Gastroesophageal sphincter (tissue), 4 donors: ENCODE measurements around the gene SPON2. TPM values are rescaled to one million over a fixed set of nuclear protein-coding genes. Genes with fewer than 3 reads are reported as not detected.

Experiments used
- ATAC-seq: fragments of 150-250 bp; one replicate; pipeline ENCODE4 v1.9.1; 2016; ENCODE audit warnings: mild to moderate bottlenecking, moderate library complexity
- H3K27ac ChIP-seq, 4 donors: fragments of 200-600 bp; sonication (generic) in 3 of 4; 1 replicate in 3 of 4; 2 replicates in 1 of 4; pipeline ENCODE4 v1.5.1; 2016 to 2019
- H3K27me3 ChIP-seq: fragments of 200-600 bp; sonication (generic); one replicate; pipeline ENCODE4 v1.5.1; 2019
- H3K36me3 ChIP-seq, 2 donors: fragments of 200-600 bp; sonication (generic); one replicate each; pipeline ENCODE4 v1.5.1; 2019; ENCODE audit warnings: control low read depth in 1 of 2
- H3K4me1 ChIP-seq, 3 donors: fragments of 200-600 bp; sonication (generic); 1 replicate in 2 of 3; 2 replicates in 1 of 3; pipeline ENCODE4 v1.5.1; 2016 to 2019; ENCODE audit warnings: control low read depth in 2 of 3
- H3K4me3 ChIP-seq, 2 donors: fragments of 200-600 bp; sonication (generic); one replicate each; pipeline ENCODE4 v1.5.1; 2019; ENCODE audit warnings: mild to moderate bottlenecking in 1 of 2, moderate library complexity in 1 of 2
- H3K9me3 ChIP-seq, 3 donors: fragments of 200-600 bp; sonication (generic); one replicate each; pipeline ENCODE4 v1.5.1; 2017 to 2019; ENCODE audit warnings: control low read depth in 2 of 3
- EP300 ChIP-seq: sonication (generic); formaldehyde crosslinking; IDR thresholded peaks from one replicate; pipeline ENCODE4 v1.6.1; 2017; ENCODE audit warnings: antibody characterized with exemption, mild to moderate bottlenecking
- POLR2A ChIP-seq, 2 donors: fragments of 450-650 bp; IDR thresholded peaks; one replicate each; pipeline ENCODE4 v1.6.1; 2017; ENCODE audit warnings: antibody characterized with exemption in 2 of 2, mild to moderate bottlenecking in 2 of 2, moderate library complexity in 1 of 2
- POLR2AphosphoS5 ChIP-seq: sonication (generic); formaldehyde crosslinking; IDR thresholded peaks from one replicate; pipeline ENCODE4 v1.6.1; 2017; ENCODE audit warnings: antibody characterized with exemption
- WGBS, 2 donors: methylation state at CpG; one replicate each; pipeline ENCODE4 v1.1.5; 2018; ENCODE audit warnings: low coverage in 1 of 2; 5-methylcytosine and 5-hydroxymethylcytosine counted together
- total RNA-seq, 4 donors: library from RNA; depleted of rRNA; stranded (reverse); fragments of >200 nt; gene quantifications; one replicate each; pipeline ENCODE4 v1.1.0, GENCODE V29; 2016
- TF ChIP-seq, protein P1 (sequence below), 4 experiments: fragments of 200-600 bp in 2 of 4; fragments of 450-650 bp in 2 of 4; sonication (generic) in 1 of 4; IDR thresholded peaks; one replicate each; pipeline ENCODE4 v1.5.1; 2017 to 2019; ENCODE audit warnings: antibody characterized with exemption in 4 of 4, mild to moderate bottlenecking in 2 of 4, moderate library complexity in 2 of 4

Gene SPON2
- total RNA-seq, 4 donors from 2014 or later, result 16.3 to 72.5 (median 55.0) TPM

DNA sequence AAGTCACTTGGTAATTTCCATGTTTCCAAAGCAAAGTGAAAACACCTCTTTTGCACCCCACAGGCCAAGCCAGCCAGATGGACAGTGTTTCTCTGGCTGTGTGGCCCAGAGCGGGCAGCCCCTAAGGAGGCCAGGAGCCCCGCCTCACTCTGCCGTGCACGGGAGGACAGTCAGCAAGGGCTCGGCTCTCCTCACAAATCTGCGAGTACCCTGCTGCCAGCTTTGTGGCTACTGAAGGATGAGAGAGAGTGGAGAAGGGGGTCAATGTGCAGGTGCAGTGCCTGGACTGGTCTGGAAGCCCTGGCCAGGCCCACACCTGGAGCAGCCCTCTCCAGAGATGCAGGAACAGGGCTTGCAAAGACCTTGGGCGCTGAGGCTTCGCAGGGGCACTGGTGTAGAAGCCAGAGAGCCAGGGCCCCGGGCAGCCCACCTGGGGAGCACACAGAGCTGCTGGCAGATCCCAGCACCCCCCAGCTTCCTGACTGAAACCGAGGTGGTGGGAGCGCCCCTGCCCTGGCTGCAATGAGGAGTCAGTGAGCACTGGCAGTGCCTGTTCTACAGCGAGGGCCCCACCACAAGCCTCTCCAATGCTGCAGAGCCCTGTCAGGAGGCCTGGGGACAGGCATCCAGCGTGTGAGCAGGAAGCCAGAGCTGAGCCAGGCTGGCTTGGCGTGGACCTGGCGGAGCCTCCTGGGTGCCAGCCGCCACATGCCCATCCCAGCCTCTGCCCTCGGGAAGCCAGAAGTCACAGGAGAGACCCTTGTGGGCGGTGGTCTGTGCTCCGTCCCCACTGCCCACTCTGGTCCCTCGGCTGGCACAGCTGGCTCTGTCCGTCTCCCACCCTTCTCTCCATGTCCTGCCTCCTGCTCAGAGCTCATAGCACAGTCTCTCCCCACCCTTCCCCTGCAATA, 3.9 kb downstream of the SPON2 start:
- no peak for TF ChIP-seq POLR2A (IDR thresholded peaks at IDR 0.05)
- TF ChIP-seq, protein P1, sequence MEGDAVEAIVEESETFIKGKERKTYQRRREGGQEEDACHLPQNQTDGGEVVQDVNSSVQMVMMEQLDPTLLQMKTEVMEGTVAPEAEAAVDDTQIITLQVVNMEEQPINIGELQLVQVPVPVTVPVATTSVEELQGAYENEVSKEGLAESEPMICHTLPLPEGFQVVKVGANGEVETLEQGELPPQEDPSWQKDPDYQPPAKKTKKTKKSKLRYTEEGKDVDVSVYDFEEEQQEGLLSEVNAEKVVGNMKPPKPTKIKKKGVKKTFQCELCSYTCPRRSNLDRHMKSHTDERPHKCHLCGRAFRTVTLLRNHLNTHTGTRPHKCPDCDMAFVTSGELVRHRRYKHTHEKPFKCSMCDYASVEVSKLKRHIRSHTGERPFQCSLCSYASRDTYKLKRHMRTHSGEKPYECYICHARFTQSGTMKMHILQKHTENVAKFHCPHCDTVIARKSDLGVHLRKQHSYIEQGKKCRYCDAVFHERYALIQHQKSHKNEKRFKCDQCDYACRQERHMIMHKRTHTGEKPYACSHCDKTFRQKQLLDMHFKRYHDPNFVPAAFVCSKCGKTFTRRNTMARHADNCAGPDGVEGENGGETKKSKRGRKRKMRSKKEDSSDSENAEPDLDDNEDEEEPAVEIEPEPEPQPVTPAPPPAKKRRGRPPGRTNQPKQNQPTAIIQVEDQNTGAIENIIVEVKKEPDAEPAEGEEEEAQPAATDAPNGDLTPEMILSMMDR (IDR thresholded peaks at IDR 0.05), result no peak
- no peak for TF ChIP-seq POLR2AphosphoS5
- TF ChIP-seq EP300, result no peak
- Histone ChIP-seq H3K9me3 (no peaks in the 10 kb centered on the region), H3K36me3 (no peaks in the 10 kb centered on the region), H3K4me3 (peak overlapping the region in 1 of 2 donors; percentile 66), H3K4me1 (peaks cover 0 to 67% (median 26%) of the 10 kb centered on the region in 3 donors), H3K27me3 (peaks cover 41% of the 10 kb centered on the region), H3K27ac (peak overlapping the region in 2 of 4 donors; percentile 57 to 78)
- WGBS, 2 donors, result 100% methylated on average over 2 of the region's 21 CpGs; no CpG with 5 or more reads in 1 of the 2 donors
- no peak for ATAC-seq

DNA sequence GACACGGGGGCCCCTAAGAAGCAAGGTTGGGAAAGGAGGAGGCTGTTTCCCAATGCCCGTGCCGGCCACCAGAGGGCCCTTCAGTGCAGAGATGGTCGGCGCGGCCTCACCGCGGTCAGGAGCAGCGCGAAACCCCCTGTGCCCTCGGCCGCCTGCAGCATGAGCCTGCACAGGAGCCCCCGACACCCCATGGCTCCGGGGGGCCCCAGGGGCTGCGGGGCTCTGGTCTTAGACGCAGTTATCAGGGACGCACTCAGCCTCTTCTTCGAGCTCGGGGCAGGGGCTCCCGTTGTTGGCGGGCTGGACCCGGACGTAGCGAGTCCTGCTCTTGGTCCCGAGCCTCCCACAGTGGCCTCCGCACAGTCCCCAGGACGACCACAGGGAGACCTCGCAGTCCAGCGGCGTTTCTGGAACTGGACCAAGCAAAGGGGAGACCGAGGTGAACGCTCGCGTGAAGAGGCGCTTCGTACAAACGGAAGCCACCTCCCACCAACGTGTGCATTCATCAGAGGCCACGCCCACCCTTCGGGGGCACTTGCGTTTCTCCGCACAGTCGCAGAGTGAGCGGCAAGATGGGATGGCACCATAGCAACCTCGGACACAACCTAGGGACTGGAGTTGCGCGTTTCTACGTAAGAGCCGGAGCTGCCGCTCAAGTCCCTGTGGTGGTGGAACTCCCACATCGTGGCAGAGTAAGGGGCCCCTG, 5.0 kb downstream of the SPON2 start:
- WGBS, 2 donors, result no CpG with 5 or more reads among the region's 51 CpGs

DNA sequence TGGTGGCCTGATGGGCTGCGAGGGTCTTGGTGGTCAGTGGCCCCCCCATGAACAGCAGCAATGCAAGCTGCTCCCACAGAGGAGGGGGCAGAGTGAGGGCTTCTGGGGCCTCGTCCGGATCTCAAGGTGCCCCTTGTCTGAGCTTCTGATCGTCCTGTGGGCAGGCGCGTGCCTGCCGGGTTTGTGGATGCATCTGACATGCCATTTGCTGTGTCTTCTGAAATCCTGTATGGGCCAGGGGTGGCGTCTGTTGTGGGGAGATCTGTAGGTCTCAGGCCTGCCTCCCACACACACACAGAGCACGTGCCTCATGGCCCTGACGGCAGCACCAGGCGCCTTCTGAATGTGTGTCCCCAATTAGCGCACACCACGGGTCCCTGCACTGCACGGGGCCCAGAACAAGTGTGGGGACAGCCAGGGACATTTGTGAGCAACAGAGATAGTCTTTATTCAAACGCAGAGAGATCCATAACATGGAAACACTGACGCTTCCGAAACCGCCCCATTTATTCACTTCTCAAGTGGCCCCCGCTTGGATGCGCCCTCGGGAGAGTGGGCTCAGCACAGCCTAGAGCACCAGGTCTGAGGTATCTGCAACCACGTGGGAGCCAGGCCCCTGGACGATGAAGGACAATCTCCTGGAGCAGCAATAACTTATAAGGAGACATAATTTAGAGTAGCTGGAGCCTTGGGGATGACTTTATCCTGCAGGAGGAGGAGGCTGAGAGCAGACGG, 5.7 kb downstream of the SPON2 start:
- Histone ChIP-seq H3K4me3 (peak overlapping the region in 1 of 2 donors; percentile 66), H3K4me1 (peaks cover 0 to 51% (median 14%) of the 10 kb centered on the region in 3 donors), H3K27me3 (peaks cover 24% of the 10 kb centered on the region), H3K27ac (peak overlapping the region in 2 of 4 donors; percentile 57 to 78), H3K36me3 (no peaks in the 10 kb centered on the region), H3K9me3 (no peaks in the 10 kb centered on the region)
- ATAC-seq, result peak; percentile 1
- 49 to 65% methylated on average over 5 to 12 of the region's 24 CpGs for WGBS, 2 donors
- no peak for TF ChIP-seq POLR2A (IDR thresholded peaks at IDR 0.05)

More for the DNA sequence above, 5.0 kb downstream of the SPON2 start:
- Histone ChIP-seq H3K27me3 (peaks cover 31% of the 10 kb centered on the region), H3K4me1 (peaks cover 0 to 58% (median 21%) of the 10 kb centered on the region in 3 donors), H3K9me3 (no peaks in the 10 kb centered on the region), H3K4me3 (peak overlapping the region; percentile 35 to 66), H3K36me3 (no peaks in the 10 kb centered on the region), H3K27ac (peak overlapping the region in 3 of 4 donors; percentile 39 to 78 (median 57))
- ATAC-seq, result peak; percentile 81
- TF ChIP-seq POLR2A (IDR thresholded peaks at IDR 0.05) (no peak), POLR2AphosphoS5 (peak; percentile 19)
- TF ChIP-seq, protein P1 (IDR thresholded peaks at IDR 0.05), result peak in 3 of 4 experiments; percentile 91 to 96 (median 93)

DNA sequence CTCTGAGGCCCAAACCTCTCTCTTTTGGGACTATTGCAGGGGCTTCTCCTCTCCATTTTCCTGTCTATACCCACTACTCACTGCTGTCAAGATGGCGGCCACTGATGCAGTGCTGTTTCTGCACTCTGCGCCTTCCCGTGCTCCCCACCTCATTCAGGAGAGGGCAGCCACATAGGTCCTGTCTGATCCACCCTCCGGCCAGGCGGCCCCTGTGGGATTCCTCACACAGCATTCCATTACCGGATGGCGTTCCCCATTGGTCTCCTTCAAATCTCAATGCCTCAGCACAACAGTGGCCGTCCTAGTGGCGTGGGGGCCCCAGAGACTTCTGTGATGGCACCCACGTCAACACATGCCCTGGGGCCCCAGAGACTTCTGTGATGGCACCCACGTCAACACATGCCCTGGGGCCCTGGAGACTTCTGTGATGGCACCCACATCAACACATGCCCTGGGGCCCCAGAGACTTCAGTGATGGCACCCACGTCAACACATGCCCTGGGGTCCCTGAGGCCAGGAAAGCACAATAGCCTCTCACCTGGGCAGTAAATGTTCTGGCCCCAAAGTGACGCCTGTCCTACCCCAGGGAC, 7.3 kb downstream of the SPON2 start:
- H3K36me3 ChIP-seq, result no peaks in the 10 kb centered on the region
- peaks cover 0 to 34% (median 7%) of the 10 kb centered on the region in 3 donors for H3K4me1 ChIP-seq
- H3K4me3 ChIP-seq, result no peak overlapping the region
- WGBS, 2 donors, result no CpG with 5 or more reads among the region's 13 CpGs
- H3K27me3 ChIP-seq, result peaks cover 7% of the 10 kb centered on the region
- no peak for ATAC-seq
- H3K9me3 ChIP-seq, result no peaks in the 10 kb centered on the region
- TF ChIP-seq POLR2AphosphoS5 (no peak), POLR2A (IDR thresholded peaks at IDR 0.05) (no peak), EP300 (no peak)
- TF ChIP-seq, protein P1 (IDR thresholded peaks at IDR 0.05), result no peak
- H3K27ac ChIP-seq, result no peak overlapping the region
